ENCODE results near the gene ANKLE1. TPM values are rescaled to one million over a fixed set of nuclear protein-coding genes. Genes with fewer than 3 reads are reported as not detected.

ANKLE1 gene
- total RNA-seq, 3 donors from 2014 or later: 0.23 to 1.9 (median 0.80) TPM

GRCh38 chr19:17325881-17326594 lies 44.3 kb downstream of the ANKLE1 start:
- Histone ChIP-seq H3K36me3 (ENCODE audit: low read depth) (no peaks in the 10 kb centered on the region), H3K4me3 (no peak overlapping the region), H3K4me1 (ENCODE audit: low read depth) (peaks cover 16% of the 10 kb centered on the region), H3K9me3 (no peaks in the 10 kb centered on the region)
- DNase-seq: peak in 1 of 3 donors; percentile 52
- TF ChIP-seq CTCF (IDR thresholded peaks at IDR 0.05): no peak
- ATAC-seq: no peak
- intact Hi-C loops (cut with DNase I, micrococcal nuclease): no loop called here

GRCh38 chr19:17326595-17326966 lies 44.9 kb downstream of the ANKLE1 start:
- ATAC-seq (no peak), DNase-seq (no peak)
- no peak for TF ChIP-seq CTCF (IDR thresholded peaks at IDR 0.05)
- peaks cover 16% of the 10 kb centered on the region for H3K4me1 ChIP-seq (ENCODE audit: low read depth)
- H3K4me3 ChIP-seq: no peak overlapping the region
- intact Hi-C loops (cut with DNase I, micrococcal nuclease): no loop called here
- H3K9me3 ChIP-seq: no peaks in the 10 kb centered on the region
- no peaks in the 10 kb centered on the region for H3K36me3 ChIP-seq (ENCODE audit: low read depth)

- intact Hi-C loops (cut with DNase I, micrococcal nuclease): no loop called here
Observed at GRCh38 chr19:17327068-17327653, 45.5 kb downstream of the ANKLE1 start.

GRCh38 chr19:17327654-17328516 lies 46.2 kb downstream of the ANKLE1 start:
- TF ChIP-seq CTCF (IDR thresholded peaks at IDR 0.05): peak; percentile 44
- Histone ChIP-seq H3K36me3 (ENCODE audit: low read depth) (no peaks in the 10 kb centered on the region), H3K4me3 (peak overlapping the region; percentile 17), H3K9me3 (no peaks in the 10 kb centered on the region), H3K4me1 (ENCODE audit: low read depth) (peaks cover 16% of the 10 kb centered on the region)
- intact Hi-C loops (cut with DNase I, micrococcal nuclease): no loop called here
- DNase-seq (peak; percentile 90 to 93 (median 91)), ATAC-seq (peak; percentile 88)

More at GRCh38 chr19:17327068-17327653, 45.5 kb downstream of the ANKLE1 start:
- peak in 1 of 3 donors; percentile 54 for DNase-seq
- Histone ChIP-seq H3K4me3 (no peak overlapping the region), H3K36me3 (ENCODE audit: low read depth) (no peaks in the 10 kb centered on the region), H3K4me1 (ENCODE audit: low read depth) (peaks cover 16% of the 10 kb centered on the region), H3K9me3 (no peaks in the 10 kb centered on the region)
- ATAC-seq: no peak
- TF ChIP-seq CTCF (IDR thresholded peaks at IDR 0.05): no peak

- ATAC-seq (peak; percentile 21), DNase-seq (peak in 2 of 3 donors; percentile 59 to 60)
- intact Hi-C loops (cut with DNase I, micrococcal nuclease): no loop called here
Observed at GRCh38 chr19:17328517-17329365, 47.0 kb downstream of the ANKLE1 start.

More at GRCh38 chr19:17328517-17329365, 47.0 kb downstream of the ANKLE1 start:
- H3K4me1 ChIP-seq (ENCODE audit: low read depth): peaks cover 17% of the 10 kb centered on the region
- no peaks in the 10 kb centered on the region for H3K9me3 ChIP-seq
- no peaks in the 10 kb centered on the region for H3K36me3 ChIP-seq (ENCODE audit: low read depth)
- H3K4me3 ChIP-seq: peak overlapping the region; percentile 17
- no peak for TF ChIP-seq CTCF (IDR thresholded peaks at IDR 0.05)

All from mucosa of descending colon (tissue), 3 donors.